SK-N-SH (cell line): ENCODE data around the gene CHD9. TPM values are rescaled to one million over a fixed set of nuclear protein-coding genes. Genes with fewer than 3 reads are reported as not detected.
A peak's percentile ranks its signal among the peaks of the same experiment; 100 is the strongest.

Experiments
- CTCF ChIA-PET: fragments of 300-600, 350-600 bp; formaldehyde crosslinking; extraction: SDS; loops from one replicate; lab custom pipeline; 2021; lab: Yijun Ruan, JAX
- POLR2A ChIA-PET: fragments of 350-600 bp; sonication (Branson Sonifier 250); formaldehyde crosslinking; extraction: SDS; loops from one replicate; lab custom pipeline; 2020; ENCODE audit warnings: antibody characterized with exemption, inconsistent platforms; lab: Yijun Ruan, JAX
- DNase-seq: peaks from one replicate; pipeline ENCODE4 v3.0.0; 2012
- H2AFZ ChIP-seq: fragments of 200-600 bp; sonication (generic); 2 replicates; pipeline ENCODE4 v1.8.1; 2016; ENCODE audit warnings: antibody characterized with exemption, mild to moderate bottlenecking, low read depth
- H3F3A ChIP-seq: fragments of 200-600 bp; sonication (generic); replicated peaks from 2 replicates; pipeline ENCODE3; 2016; ENCODE audit warnings: antibody characterized with exemption, mild to moderate bottlenecking; ENCODE audit not compliant: insufficient read depth
- H3K27ac ChIP-seq, 2 experiments: fragments of 200-500 bp in 1 of 2; fragments of 200-600 bp in 1 of 2; sonication (Bioruptor generic) in 1 of 2; sonication (generic), shearing (Covaris generic) in 1 of 2; 2 replicates each; pipeline versions ENCODE4 v1.5.1 to v1.6.1; 2014 to 2016; ENCODE audit warnings: low read depth in 2 of 2, inconsistent platforms in 1 of 2, low read length in 1 of 2, mild to moderate bottlenecking in 1 of 2, mixed read lengths in 1 of 2
- H3K27me3 ChIP-seq: fragments of 200-600 bp; sonication (generic), shearing (Covaris generic); 2 replicates; pipeline ENCODE4 v1.6.1; 2016; ENCODE audit warnings: mixed run types; ENCODE audit not compliant: insufficient read depth
- H3K36me3 ChIP-seq, 2 experiments: fragments of 200-500 bp in 1 of 2; fragments of 200-600 bp in 1 of 2; sonication (Bioruptor generic) in 1 of 2; sonication (generic) in 1 of 2; replicated peaks in 1 of 2; 2 replicates each; pipeline versions ENCODE3 to v1.5.1; 2014 to 2016; ENCODE audit warnings: low read length in 1 of 2, mild to moderate bottlenecking in 1 of 2; ENCODE audit not compliant: insufficient read depth in 2 of 2, control insufficient read depth in 1 of 2
- H3K4me1 ChIP-seq, 2 experiments: fragments of 200-500 bp in 1 of 2; fragments of 200-600 bp in 1 of 2; sonication (Bioruptor generic) in 1 of 2; sonication (generic), shearing (Covaris generic) in 1 of 2; 2 replicates each; pipeline versions ENCODE4 v1.5.1 to v1.6.1; 2014 to 2016; ENCODE audit warnings: low read depth in 1 of 2, low read length in 1 of 2, mixed run types in 1 of 2; ENCODE audit not compliant: insufficient read depth in 2 of 2, control insufficient read depth in 1 of 2
- H3K4me2 ChIP-seq: fragments of 200-600 bp; sonication (generic), shearing (Covaris generic); 2 replicates; pipeline ENCODE4 v1.6.1; 2017; ENCODE audit warnings: mixed run types
- H3K4me3 ChIP-seq, 2 experiments: fragments of 200-500 bp in 1 of 2; fragments of 200-600 bp in 1 of 2; sonication (Bioruptor generic) in 1 of 2; sonication (generic), shearing (Covaris generic) in 1 of 2; 2 replicates each; pipeline versions ENCODE4 v1.5.1 to v1.8.1; 2014 to 2016; ENCODE audit warnings: low read depth in 2 of 2, inconsistent platforms in 1 of 2, low read length in 1 of 2, mild to moderate bottlenecking in 1 of 2, mixed read lengths in 1 of 2, moderate library complexity in 1 of 2
- H3K79me2 ChIP-seq: fragments of 200-600 bp; sonication (generic); 2 replicates; pipeline ENCODE4 v1.8.1; 2017; ENCODE audit warnings: mild to moderate bottlenecking; ENCODE audit not compliant: insufficient read depth
- H3K9ac ChIP-seq: fragments of 200-600 bp; sonication (generic); 2 replicates; pipeline ENCODE4 v1.6.1; 2017; ENCODE audit warnings: mixed run types
- H3K9me2 ChIP-seq: fragments of 200-600 bp; sonication (generic); 2 replicates; pipeline ENCODE4 v1.6.1; 2017; ENCODE audit warnings: mixed run types
- H3K9me3 ChIP-seq: fragments of 200-600 bp; sonication (generic); 2 replicates; pipeline ENCODE4 v1.6.1; 2017; ENCODE audit warnings: mixed run types, mild to moderate bottlenecking, moderate library complexity
- H4K20me1 ChIP-seq: fragments of 200-600 bp; sonication (generic); 2 replicates; pipeline ENCODE4 v1.6.1; 2017; ENCODE audit warnings: mild to moderate bottlenecking, mixed run types; ENCODE audit not compliant: insufficient read depth
- CHD2 ChIP-seq: fragments of 150-350 bp; IDR thresholded peaks from 2 replicates; pipeline ENCODE4 v1.6.1; 2018; ENCODE audit warnings: low read length; ENCODE audit not compliant: partially characterized antibody
- EP300 ChIP-seq, 2 experiments: IDR thresholded peaks; 2 replicates each; pipeline versions ENCODE4 v1.4.0 to v1.6.1; 2012; ENCODE audit warnings: borderline replicate concordance in 1 of 2, low read depth in 1 of 2, low read length in 1 of 2
- FOSL2 ChIP-seq: IDR thresholded peaks from 2 replicates; pipeline ENCODE4 v1.4.0; 2012; ENCODE audit warnings: low read depth, mild to moderate bottlenecking, moderate library complexity, borderline replicate concordance
- FOXM1 ChIP-seq: IDR thresholded peaks from 2 replicates; pipeline ENCODE4 v1.4.0; 2012; ENCODE audit warnings: low read depth, mild to moderate bottlenecking
- IRF3 ChIP-seq: fragments of 150-350 bp; IDR thresholded peaks from 2 replicates; pipeline ENCODE4 v1.6.1; 2016; ENCODE audit warnings: mild to moderate bottlenecking, low read depth, low read length
- JUND ChIP-seq: IDR thresholded peaks from 2 replicates; pipeline ENCODE4 v1.4.0; 2012
- MAX ChIP-seq: IDR thresholded peaks from 2 replicates; pipeline ENCODE4 v1.4.0; 2012; ENCODE audit warnings: low read depth
- MEF2A ChIP-seq: IDR thresholded peaks from 2 replicates; pipeline ENCODE4 v1.4.0; 2012; ENCODE audit warnings: low read depth, borderline replicate concordance
- MXI1 ChIP-seq: IDR thresholded peaks from 2 replicates; pipeline ENCODE4 v1.6.1; 2012; ENCODE audit warnings: mild to moderate bottlenecking, low read depth, low read length, improper control_type of control experiment
- NFIC ChIP-seq: IDR thresholded peaks from 2 replicates; pipeline ENCODE4 v1.4.0; 2012; ENCODE audit warnings: borderline replicate concordance
- PBX3 ChIP-seq: IDR thresholded peaks from 2 replicates; pipeline ENCODE4; 2012
- POLR2AphosphoS5 ChIP-seq: IDR thresholded peaks from 2 replicates; pipeline ENCODE4 v1.6.1; 2012; ENCODE audit warnings: low read depth, low read length
- REST ChIP-seq: IDR thresholded peaks from 2 replicates; pipeline ENCODE4 v1.6.1; 2012; ENCODE audit warnings: mild to moderate bottlenecking, low read depth, low read length, moderate library complexity
- RXRA ChIP-seq: IDR thresholded peaks from 2 replicates; pipeline ENCODE4 v1.4.0; 2012; ENCODE audit warnings: low read depth, mild to moderate bottlenecking, borderline replicate concordance
- SMC3 ChIP-seq: IDR thresholded peaks from 2 replicates; pipeline ENCODE4 v1.6.1; 2012; ENCODE audit warnings: low read depth, low read length, improper control_type of control experiment
- TCF12 ChIP-seq: IDR thresholded peaks from 2 replicates; pipeline ENCODE4 v1.4.0; 2012
- USF1 ChIP-seq: IDR thresholded peaks from 2 replicates; pipeline ENCODE4 v1.4.0; 2012; ENCODE audit warnings: low read depth, borderline replicate concordance
- USF2 ChIP-seq: fragments of 150-350 bp; IDR thresholded peaks from 2 replicates; pipeline ENCODE4 v1.6.1; 2017; ENCODE audit warnings: antibody characterized with exemption, low read length, low read depth, borderline replicate concordance
- ZBTB33 ChIP-seq: IDR thresholded peaks from 2 replicates; pipeline ENCODE4 v1.4.0; 2012; ENCODE audit warnings: low read depth, borderline replicate concordance
- WGBS: methylation state at CpG from one replicate; pipeline ENCODE4 v1.1.6; 2017; ENCODE audit warnings: low lambda C conversion rate; 5-methylcytosine and 5-hydroxymethylcytosine counted together
- polyA plus RNA-seq, 3 experiments: library from polyadenylated mRNA; depleted of rRNA; stranded (reverse); fragments of >200 nt; gene quantifications; 2 replicates each; pipeline ENCODE4 v1.2.3, GENCODE V29; 2012

Gene CHD9
- polyA plus RNA-seq, 1 of the 3 experiments (the other 2 are of a cell fraction): 6.2 TPM

GRCh38 chr16:53090591-53091411 is 36.0 kb downstream of the CHD9 start:
- peak; percentile 29 for DNase-seq
- Histone ChIP-seq H3F3A (peaks cover 29% of the 10 kb centered on the region), H3K27ac (peak overlapping the region; percentile 98 to 100), H3K9me2 (no peaks in the 10 kb centered on the region), H3K9me3 (no peaks in the 10 kb centered on the region), H3K4me2 (peak overlapping the region; percentile 85), H4K20me1 (no peaks in the 10 kb centered on the region), H3K36me3 (no peaks in the 10 kb centered on the region), H3K27me3 (no peaks in the 10 kb centered on the region), H3K79me2 (peaks cover 27% of the 10 kb centered on the region), H3K4me1 (peaks cover 48 to 56% of the 10 kb centered on the region in 2 experiments), H3K9ac (peak overlapping the region; percentile 67; the same call in 1 of the 2 replicates), H3K4me3 (peak overlapping the region in 1 of 2 experiments; percentile 37; a peak in 1 of 4 replicates), H2AFZ (no peak overlapping the region)
- ChIA-PET POLR2A (interaction anchor here (0.6 to 1.0 kb wide), 3 partner anchors 10 to 18 kb away, joined by 3 to 6 read pairs (median 3); no protein-coding TSS in a partner anchor), CTCF (interaction anchor here (0.9 to 2.3 kb wide), 3 partner anchors 8 to 36 kb away, joined by 3 to 11 read pairs (median 3); partner anchors contain the start of gene CHD9)
- peak; percentile 75; the same call in 1 of the 2 replicates for TF ChIP-seq RXRA
- 0 out of 2 replicates have a peak, but pooled peaks have one; percentile 23 for TF ChIP-seq FOSL2
- peak; percentile 37; the same call in 1 of the 2 replicates for TF ChIP-seq JUND
- no peak for TF ChIP-seq MXI1
- peak; percentile 91 for TF ChIP-seq NFIC
- no peak for TF ChIP-seq USF2
- TF ChIP-seq CHD2: peak; percentile 22
- TF ChIP-seq FOXM1: 0 out of 2 replicates have a peak, but pooled peaks have one; percentile 37
- TF ChIP-seq IRF3: no peak
- peak in 1 of 2 experiments; percentile 71; a peak in 1 of 4 replicates for TF ChIP-seq EP300 (IDR thresholded peaks at IDR 0.05; ENCODE audit: borderline replicate concordance in 1 of 2, low read depth in 1 of 2, low read length in 1 of 2)
- TF ChIP-seq USF1: no peak
- TF ChIP-seq MAX: peak; percentile 56
- peak; percentile 64 for TF ChIP-seq POLR2AphosphoS5
- no peak for TF ChIP-seq SMC3
- TF ChIP-seq MEF2A: 0 out of 2 replicates have a peak, but pooled peaks have one; percentile 28
- peak; percentile 53; the same call in 1 of the 2 replicates for TF ChIP-seq ZBTB33
- peak; percentile 39; the same call in 1 of the 2 replicates for TF ChIP-seq REST
- peak; percentile 82 for TF ChIP-seq TCF12
- TF ChIP-seq PBX3: no peak; the same call in 1 of the 2 replicates
- 34% methylated on average over 11 of the region's 13 CpGs for WGBS
